Lower leg skin (tissue), 4 donors: Measurements from ENCODE around the gene LHFPL3. TPM values are rescaled to one million over a fixed set of nuclear protein-coding genes. Genes with fewer than 3 reads are reported as not detected.

Experiments
- DNase-seq, 2 donors: peaks; one replicate each; pipeline ENCODE4 v3.0.0-alpha.2; 2019; ENCODE audit warnings: low spot score in 2 of 2
- H3K4me3 ChIP-seq: fragments of 200-600 bp; sonication (generic); 2 replicates; pipeline ENCODE4 v1.5.1; 2017; ENCODE audit warnings: mild to moderate bottlenecking, low read depth; ENCODE audit not compliant: poor library complexity, severe bottlenecking
- POLR2A ChIP-seq, 2 donors: fragments of 450-650 bp; IDR thresholded peaks; one replicate each; pipeline ENCODE4 v1.6.1; 2016 to 2017; ENCODE audit warnings: antibody characterized with exemption in 2 of 2, mild to moderate bottlenecking in 1 of 2, moderate library complexity in 1 of 2
- WGBS, 2 donors: methylation state at CpG; one replicate each; pipeline ENCODE4 v1.1.5; 2018; 5-methylcytosine and 5-hydroxymethylcytosine counted together
- intact Hi-C: fragments of 100-400 bp; cut with DNase I; formaldehyde crosslinking; loops from one replicate; pipeline ENCODE4 v1.15.0; 2023; ENCODE audit warnings: low total_unique reads
- total RNA-seq, 4 donors: library from RNA; depleted of rRNA; stranded (reverse); fragments of >200 nt; gene quantifications; one replicate each; pipeline ENCODE4 v1.1.0, GENCODE V29; 2016
- TF ChIP-seq, protein P1 (sequence below), 3 donors: fragments of 450-650 bp; IDR thresholded peaks; one replicate each; pipeline ENCODE4 v1.5.1; 2016; ENCODE audit warnings: antibody characterized with exemption in 3 of 3, mild to moderate bottlenecking in 3 of 3, moderate library complexity in 2 of 3

Gene LHFPL3
- total RNA-seq, 4 donors from 2014 or later = 0.16 to 2.4 TPM; not detected in 2

DNA sequence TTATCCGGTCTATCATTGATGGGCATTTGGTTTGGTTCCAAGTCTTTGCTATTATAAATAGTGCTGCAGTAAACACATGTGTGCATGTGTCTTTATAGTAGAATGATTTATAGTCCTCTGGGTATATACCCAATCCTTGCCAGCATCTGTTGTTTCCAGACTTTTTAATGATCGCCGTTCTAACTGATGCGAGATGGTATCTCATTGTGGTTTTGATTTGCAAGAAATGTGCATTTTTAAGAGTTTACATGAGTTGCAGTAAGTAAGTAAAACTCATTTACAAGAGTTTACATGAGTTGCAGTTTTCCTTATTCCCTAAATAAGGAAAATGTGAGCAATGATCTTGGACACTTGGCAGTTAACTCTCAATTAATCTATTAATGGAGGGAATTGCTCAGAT lies 312.1 kb downstream of the LHFPL3 start:
- H3K4me3 ChIP-seq = no peak overlapping the region
- TF ChIP-seq, protein P1, sequence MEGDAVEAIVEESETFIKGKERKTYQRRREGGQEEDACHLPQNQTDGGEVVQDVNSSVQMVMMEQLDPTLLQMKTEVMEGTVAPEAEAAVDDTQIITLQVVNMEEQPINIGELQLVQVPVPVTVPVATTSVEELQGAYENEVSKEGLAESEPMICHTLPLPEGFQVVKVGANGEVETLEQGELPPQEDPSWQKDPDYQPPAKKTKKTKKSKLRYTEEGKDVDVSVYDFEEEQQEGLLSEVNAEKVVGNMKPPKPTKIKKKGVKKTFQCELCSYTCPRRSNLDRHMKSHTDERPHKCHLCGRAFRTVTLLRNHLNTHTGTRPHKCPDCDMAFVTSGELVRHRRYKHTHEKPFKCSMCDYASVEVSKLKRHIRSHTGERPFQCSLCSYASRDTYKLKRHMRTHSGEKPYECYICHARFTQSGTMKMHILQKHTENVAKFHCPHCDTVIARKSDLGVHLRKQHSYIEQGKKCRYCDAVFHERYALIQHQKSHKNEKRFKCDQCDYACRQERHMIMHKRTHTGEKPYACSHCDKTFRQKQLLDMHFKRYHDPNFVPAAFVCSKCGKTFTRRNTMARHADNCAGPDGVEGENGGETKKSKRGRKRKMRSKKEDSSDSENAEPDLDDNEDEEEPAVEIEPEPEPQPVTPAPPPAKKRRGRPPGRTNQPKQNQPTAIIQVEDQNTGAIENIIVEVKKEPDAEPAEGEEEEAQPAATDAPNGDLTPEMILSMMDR (IDR thresholded peaks at IDR 0.05) = no peak
- TF ChIP-seq POLR2A (IDR thresholded peaks at IDR 0.05) = no peak
- intact Hi-C loops = no loop called here
- DNase-seq = no peak
- WGBS, 2 donors = 71 to 75% methylated on average over 4 of the region's 4 CpGs

DNA sequence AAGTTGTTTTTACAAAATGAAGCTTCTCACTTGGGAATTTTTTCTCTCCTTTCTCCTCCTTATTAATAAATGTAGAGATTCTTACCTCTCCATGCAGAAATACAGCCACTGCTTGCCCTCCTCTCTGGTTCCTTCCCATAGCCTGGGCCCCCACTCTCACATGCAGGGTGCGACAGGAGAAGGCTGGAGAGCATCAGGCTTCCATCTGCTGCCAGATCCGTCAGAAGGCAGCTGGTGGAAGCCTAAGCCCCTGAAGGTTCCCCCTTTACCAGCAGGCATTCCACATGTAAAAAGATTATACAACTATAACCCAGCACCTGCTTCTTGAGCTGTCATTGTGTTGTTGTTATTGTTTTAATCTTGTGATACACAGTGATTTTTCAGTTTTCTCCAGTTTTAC lies 314.2 kb downstream of the LHFPL3 start:
- intact Hi-C loops = no loop called here
- no peak overlapping the region for H3K4me3 ChIP-seq
- TF ChIP-seq, protein P1 (IDR thresholded peaks at IDR 0.05) = no peak
- TF ChIP-seq POLR2A (IDR thresholded peaks at IDR 0.05) = no peak
- no peak for DNase-seq
- WGBS, 2 donors = 35 to 39% methylated on average over 2 of the region's 2 CpGs

DNA sequence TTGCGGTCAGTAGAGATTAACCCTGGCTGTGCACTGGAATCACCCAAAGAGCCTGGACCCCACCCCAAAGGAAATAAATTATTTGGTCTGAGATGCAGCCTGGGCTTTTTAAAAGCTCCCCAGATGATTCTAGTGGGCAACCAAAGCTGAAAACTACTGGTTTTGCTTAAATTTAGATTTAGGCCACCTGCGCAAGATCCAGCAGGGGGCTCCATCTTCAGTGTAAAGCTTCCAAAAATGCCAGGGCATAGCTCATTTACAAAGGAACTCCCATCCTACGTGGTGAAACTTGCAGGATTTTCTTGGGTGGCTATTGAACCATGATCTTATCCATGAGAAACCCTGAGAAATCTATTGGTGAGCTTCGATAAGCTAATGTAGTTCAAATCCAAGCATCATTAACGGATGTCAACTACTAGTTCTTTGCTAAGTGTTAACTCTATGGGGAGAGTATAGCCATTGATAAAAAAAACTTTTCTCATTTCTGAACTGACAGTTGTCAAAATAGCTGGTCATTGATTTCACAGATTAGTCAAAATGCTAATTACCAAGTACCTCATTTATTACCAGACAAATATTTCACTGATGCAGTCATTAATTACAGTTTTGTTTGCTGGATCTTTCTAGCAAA lies 315.3 kb downstream of the LHFPL3 start:
- intact Hi-C loops = no loop called here
- WGBS, 2 donors = 51 to 56% methylated on average over 5 of the region's 5 CpGs
- no peak overlapping the region for H3K4me3 ChIP-seq
- no peak for TF ChIP-seq POLR2A (IDR thresholded peaks at IDR 0.05)
- TF ChIP-seq, protein P1 (IDR thresholded peaks at IDR 0.05) = no peak
- no peak for DNase-seq

DNA sequence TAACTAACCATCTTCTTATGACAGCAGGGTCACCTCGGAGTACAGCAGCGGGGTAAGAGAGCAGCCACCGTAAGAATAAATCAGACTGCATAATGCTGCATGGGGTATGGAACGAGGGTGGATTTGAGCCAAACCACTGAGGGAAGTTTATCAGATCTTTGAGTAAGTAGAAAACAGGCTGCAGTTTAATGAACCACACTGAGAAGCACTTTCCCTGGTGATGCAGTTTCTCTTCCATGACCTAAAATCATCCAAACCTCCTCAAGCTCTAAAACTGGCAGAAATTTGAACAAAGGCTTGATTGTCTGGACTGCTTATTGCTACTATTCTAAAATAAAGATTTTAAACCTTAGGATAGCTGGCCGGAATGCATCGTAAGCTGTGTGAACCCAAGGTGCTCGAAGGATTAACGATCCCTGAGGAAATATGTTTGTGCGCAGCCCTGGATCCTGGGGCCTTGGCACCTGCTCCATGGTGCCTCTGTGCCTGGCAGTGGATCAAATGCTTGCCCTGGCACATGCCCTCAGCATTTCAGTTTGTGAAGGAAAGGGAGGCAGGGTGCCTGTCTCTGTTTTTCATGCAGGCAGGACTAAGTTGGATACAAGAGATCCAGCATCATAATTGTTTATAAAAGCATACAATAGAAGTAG lies 322.7 kb downstream of the LHFPL3 start:
- H3K4me3 ChIP-seq = no peak overlapping the region
- intact Hi-C loops = no loop called here
- TF ChIP-seq, protein P1 (IDR thresholded peaks at IDR 0.05) = no peak
- TF ChIP-seq POLR2A (IDR thresholded peaks at IDR 0.05) = no peak
- no peak for DNase-seq
- whole genome bisulfite sequencing, 2 donors = 43 to 44% methylated on average over 9 of the region's 9 CpGs

DNA sequence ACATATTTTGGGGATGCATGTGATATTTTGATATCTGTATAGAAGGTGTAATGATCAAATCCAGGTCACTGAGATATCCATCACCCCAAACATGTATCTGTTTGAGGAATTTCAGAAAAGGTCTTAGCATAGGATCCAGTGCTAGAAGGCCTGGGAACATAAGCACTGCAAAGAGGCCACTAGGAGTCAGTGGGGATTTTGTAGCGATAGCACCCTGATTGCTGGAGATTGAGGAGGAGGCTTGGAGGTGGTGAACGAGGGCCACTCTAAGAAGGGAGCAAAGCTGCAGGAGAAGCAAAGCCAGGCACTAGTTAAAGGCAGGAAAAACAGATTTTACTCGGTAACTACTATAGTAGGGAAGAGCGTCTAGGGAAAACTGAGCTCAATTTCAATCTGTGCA lies 324.0 kb downstream of the LHFPL3 start:
- intact Hi-C loops = no loop called here
- no peak overlapping the region for H3K4me3 ChIP-seq
- no peak for TF ChIP-seq POLR2A (IDR thresholded peaks at IDR 0.05)
- WGBS, 2 donors = 83 to 85% methylated on average over 4 of the region's 4 CpGs
- no peak for DNase-seq

DNA sequence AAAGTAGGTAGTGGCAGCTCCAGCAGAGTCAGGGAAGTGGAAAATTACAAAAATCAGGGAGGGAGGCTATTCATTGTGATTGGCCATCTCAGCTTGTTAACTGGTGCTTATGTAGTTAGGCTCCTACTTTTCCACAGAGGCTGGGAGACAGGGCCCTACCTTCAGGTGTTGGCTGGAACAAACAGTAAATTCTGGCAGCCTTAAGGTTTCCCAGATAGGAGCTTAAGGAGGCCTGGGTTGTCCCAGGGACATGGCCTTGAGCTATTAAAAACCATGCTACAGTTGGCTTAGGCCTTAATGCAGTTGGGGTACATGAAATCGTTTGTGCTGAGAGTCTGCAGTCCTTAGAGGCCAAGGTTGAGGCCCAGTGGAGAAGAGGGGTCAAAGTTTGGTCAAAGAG lies 324.5 kb downstream of the LHFPL3 start:
- intact Hi-C loops = no loop called here
- no peak for DNase-seq
- 24 to 65% methylated on average over 1 of the region's 1 CpG for WGBS, 2 donors
- no peak overlapping the region for H3K4me3 ChIP-seq
- TF ChIP-seq POLR2A (IDR thresholded peaks at IDR 0.05) = no peak
- TF ChIP-seq, protein P1 (IDR thresholded peaks at IDR 0.05) = no peak
